GM18508 (cell line): ENCODE data around the gene ADRA1B.
"Not testable (repeated sequence)": the region's sequence is repeated elsewhere in the genome, so short reads cannot be mapped to it uniquely, and the experiment has no call there.

Source experiments
- ATAC-seq: cut with Tn5 transposase; IDR thresholded peaks from one replicate; pipeline ENCODE4 v1.9.1; 2021; ENCODE audit warnings: moderate number of reproducible peaks; ENCODE audit not compliant: insufficient read depth, unreplicated experiment

The ADRA1B gene

DNA sequence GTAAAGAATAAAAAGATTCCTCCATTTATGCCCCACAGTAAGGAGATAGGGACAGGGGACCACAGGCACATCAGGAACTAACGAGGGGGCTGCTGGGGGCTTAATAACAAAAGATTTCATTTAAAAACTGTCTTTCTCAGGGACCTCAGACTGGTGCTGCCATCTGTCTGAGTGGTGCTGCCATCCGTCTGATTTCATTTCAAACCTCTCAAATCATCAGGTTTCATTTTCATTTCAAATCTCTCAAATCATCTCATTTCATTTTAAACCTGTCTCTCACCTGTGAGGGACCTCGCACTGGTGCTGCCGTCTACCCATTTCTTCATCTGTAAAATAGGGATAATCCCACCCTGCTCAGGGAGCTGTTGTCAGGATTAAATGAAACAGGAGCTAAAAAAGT lies 45.9 kb downstream of the ADRA1B start:
- no peak for ATAC-seq

DNA sequence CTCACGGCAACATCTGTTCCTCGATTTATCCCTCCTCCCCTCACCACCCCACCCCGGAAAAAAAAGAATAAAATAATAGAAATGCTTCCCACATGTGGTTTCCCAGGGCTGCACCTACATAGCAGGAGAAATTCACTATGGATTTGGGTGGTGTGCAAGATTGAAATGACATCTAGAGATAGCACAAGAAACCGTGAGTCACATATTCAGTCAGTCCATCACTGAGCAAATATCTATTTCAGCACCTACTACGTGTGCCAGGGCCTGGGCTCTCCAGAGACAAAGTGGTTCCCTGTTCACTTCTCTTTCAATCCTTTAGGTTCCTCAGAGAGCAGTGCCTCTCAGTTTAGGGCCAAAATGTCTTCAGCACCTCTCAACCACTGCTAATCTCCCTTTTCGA lies 47.7 kb downstream of the ADRA1B start:
- no peak for ATAC-seq

DNA sequence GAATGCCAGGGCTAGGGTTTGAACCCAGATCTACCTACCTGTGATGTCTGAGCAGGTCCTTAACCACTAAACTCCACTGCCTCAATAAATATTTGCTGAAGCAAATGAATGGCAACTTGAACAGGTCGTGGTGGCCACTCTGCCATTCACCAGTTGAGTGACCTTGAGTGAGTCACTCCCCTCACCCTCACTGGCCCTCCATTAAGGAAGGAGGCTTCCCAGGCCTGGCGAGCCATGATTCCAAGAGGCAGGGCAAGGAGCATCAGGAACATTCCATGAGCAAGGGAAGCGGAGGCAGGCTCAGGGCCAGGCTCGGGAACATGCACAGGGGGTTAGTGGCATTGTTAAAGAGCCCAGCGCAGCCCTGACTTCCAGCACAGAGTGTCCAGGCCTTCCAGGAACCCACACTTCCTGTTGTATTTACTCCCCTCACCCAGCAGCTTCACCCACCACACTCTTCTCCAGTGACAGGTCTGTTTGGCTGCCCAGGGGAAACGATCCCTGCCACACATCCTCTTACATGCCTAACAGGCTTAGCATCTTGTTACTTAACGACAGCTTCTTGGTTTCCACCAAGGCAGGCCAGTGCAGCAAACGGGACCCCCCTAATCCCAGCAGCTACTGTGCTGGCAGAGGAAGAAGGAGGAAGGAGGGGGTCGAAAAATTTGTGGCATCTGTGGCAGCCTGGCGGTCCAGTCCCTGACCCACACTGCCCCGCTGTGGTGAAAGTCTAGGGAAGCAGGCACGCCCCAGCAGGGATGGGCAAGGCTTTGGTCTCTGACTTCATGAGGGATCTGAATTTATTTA lies 49.0 kb downstream of the ADRA1B start:
- no peak for ATAC-seq

DNA sequence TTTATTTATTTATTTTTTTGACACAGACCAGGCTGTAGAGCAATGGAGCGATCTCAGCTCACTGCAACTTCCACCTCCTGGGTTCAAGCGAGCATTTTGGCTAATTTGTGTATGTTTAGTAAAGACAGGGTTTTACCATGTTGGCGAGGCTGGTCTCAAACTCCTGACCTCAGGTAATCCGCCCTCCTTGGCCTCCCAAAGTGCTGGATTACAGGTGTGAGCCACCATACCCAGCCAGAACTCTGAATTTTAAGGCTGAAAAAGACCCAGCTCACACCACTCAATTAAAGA lies 49.5 kb downstream of the ADRA1B start:
- ATAC-seq, result not testable (repeated sequence)

DNA sequence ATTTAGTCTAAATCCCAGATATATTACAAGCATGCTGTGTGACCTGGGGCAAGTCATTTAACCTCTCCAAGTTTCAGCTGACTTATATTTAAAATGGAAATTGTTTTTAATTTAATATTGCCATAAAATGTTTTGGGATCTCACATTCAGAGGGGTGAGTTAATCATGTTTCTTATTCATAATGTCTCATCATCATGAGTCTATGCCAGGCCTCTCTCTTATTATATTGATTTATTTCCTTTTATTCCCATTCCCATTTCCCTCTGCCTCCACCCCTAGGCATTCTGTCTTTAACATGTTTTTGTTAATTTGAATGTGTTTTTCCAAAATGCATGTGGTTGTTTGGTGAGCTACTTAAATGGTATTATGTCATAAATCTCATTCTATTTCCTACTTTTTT lies 53.7 kb downstream of the ADRA1B start:
- no peak for ATAC-seq

DNA sequence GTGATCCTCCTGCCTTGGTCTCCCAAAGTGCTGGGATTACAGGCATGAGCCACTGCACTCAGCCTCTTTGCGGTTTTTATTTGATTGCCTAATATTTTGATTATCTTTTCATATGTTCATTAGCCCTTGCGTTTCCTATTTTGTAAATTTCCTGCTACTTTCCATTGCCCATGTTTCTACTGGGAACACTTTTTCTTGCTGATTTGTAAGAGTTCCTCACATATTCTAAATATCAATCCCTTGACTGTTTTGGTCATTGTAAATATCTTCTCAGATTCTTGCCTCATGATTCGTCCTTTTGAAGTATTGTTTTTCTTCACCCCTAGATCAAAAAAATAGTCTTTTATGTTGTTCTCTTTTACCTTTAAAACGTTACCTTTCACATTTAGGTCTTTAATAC lies 54.8 kb downstream of the ADRA1B start:
- ATAC-seq, result no peak

DNA sequence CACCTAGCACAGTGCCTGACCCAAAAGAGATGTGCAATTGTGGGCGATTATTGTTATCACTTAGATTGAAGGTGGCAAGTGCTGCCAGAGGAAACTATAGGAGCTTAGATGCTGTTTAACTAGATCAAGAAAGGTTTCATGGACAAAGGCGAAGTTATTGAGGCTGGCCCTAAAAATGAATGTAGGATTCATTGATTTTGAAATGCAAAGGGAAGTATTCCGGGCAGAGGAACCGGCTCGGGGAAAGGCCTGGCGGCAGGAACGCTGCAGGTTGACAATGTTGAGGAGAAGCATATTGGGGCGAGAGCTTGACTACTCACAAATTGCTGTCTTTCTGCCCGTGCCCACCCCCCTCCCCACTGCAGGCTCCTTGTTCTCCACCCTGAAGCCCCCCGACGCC lies 55.2 kb downstream of the ADRA1B start:
- ATAC-seq, result no peak

DNA sequence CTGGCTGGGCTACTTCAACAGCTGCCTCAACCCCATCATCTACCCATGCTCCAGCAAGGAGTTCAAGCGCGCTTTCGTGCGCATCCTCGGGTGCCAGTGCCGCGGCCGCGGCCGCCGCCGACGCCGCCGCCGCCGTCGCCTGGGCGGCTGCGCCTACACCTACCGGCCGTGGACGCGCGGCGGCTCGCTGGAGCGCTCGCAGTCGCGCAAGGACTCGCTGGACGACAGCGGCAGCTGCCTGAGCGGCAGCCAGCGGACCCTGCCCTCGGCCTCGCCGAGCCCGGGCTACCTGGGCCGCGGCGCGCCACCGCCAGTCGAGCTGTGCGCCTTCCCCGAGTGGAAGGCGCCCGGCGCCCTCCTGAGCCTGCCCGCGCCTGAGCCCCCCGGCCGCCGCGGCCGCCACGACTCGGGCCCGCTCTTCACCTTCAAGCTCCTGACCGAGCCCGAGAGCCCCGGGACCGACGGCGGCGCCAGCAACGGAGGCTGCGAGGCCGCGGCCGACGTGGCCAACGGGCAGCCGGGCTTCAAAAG lies 55.7 kb downstream of the ADRA1B start:
- no peak for ATAC-seq

DNA sequence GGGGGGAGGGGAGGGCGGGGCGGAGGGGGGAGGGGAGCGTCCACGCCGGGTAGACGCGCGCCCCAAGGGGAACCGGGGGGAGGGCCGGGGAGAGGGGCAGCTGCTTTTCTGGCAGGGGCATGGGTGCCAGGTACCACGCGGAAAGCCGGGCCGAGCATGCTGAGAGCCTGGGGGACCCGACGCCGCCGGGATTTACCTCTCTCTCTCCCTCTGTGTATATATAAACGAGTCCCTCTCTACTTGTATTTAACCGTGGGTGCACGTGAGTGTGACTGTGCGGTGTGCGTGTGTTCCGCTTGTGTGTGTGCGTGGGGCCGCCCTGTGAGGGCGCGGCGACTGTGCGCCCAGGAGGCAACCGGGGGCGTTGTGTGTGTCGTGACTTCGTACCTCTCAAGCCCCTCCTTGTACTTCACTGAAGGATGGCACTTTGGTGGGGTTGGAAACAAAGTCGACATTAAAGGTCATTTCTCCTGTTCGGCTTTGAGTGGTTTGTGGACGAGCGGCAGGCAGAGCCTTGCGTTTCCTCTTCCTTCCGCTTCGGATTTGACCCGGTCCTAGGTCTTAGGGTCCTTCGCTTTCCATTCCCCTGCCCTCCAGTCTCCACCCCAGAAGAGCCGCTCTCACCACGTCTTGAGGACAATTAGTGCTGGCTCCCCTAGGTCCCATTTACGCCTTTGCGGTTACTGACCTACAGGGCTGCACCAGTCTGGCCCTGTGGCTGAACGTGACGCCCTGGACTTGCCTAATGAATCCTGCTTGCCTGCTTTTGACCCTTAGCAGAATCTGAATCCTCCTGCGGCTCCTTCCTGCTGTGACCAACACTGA lies 56.5 kb downstream of the ADRA1B start:
- ATAC-seq, result no peak

DNA sequence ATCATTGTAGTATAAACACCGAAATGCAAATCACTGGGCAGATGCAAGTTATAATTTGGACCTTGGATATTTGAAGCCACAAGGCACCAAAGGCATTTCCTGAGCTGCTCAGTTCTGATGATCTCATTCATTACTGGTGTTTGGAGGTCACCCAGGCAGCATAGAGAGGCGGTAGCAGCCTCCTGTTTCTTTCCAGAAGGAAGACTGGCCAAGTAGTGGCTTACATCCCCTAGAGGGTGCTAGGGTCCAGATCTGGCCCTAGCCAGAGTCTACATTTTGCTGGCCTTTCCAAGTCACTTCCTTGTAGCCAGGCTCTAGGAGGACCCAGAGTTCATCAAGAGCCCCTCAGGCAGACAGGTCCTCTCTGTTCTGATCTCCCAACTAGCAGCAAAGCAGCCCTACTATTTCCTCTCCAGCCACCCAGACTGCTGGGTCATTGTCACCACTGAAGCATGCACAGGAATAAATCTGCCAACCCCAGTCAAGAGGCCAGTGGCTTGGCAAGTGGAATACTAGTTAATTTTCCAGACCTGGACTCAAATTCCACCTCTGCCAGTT lies 59.3 kb downstream of the ADRA1B start:
- ATAC-seq, result no peak

DNA sequence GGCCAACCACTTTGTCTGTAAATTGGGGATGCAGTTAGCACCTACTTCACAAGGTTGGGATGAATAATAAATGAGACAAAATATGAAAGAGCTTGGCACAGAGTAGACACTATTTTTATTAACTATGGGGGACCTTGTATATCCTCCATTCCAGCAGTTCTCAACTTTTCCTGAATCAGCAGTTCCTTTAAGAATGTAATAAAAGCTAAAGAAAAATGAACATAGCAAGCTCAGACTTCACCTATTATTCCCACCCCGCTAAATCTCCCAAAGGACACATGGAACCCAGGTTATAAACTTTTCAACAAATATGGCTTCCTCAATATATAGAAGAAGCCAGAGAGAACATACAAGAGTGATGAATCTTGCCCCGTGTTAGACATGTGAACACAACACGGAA lies 60.6 kb downstream of the ADRA1B start:
- ATAC-seq, result no peak

DNA sequence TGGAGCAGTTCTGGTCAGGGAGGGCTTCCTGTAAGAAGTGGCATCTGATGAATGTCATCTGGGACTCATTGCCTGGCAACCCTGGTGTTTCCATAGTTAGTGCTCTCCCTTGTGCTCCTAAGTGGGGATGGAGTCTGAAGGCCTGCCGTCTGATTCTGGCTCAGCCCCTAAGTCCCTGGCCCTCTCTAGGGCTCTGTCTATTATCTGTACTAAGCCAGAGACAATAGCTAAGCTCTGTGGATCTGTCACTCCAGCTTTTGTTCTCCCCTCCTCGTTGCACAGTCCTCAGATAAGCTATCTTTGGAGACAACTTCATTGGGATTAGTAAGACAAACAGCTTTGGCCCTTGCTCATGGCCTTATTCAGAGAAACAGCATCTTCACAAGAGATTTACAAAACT lies 62.1 kb downstream of the ADRA1B start:
- no peak for ATAC-seq

DNA sequence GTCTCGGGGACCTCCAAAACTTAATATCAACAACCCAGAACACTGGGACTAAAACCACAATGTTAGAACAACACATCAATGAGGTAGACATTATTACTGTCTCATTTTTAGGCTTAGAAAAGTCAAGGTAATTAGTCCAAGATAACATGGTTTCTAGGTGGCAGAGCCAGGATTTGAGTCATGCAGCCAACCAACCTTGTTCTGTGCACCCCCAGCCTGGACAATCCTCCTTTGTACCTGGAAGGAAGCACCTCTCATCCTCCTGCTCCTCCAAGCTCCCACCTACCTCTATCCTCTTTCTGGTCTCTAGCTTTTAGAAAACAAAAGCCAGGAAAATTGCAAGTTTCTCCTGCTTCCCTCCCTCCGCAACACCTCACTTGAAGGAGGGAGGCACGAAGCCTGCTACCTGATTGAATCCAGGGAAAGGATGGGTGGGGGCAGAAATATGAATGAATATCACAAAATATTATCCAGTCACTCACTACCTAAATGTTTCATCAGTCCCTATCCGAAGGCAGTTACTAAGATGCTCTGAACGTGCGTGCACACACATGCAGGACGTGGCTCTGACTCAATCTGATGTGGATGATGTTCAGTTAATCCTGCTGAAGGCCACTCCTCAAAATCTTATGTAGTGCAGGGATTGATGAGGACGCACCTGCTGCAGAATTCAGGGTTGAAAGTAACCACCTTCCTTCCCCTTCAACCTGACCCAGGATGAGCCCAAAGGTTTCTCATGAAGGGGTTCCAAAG lies 66.3 kb downstream of the ADRA1B start:
- no peak for ATAC-seq

DNA sequence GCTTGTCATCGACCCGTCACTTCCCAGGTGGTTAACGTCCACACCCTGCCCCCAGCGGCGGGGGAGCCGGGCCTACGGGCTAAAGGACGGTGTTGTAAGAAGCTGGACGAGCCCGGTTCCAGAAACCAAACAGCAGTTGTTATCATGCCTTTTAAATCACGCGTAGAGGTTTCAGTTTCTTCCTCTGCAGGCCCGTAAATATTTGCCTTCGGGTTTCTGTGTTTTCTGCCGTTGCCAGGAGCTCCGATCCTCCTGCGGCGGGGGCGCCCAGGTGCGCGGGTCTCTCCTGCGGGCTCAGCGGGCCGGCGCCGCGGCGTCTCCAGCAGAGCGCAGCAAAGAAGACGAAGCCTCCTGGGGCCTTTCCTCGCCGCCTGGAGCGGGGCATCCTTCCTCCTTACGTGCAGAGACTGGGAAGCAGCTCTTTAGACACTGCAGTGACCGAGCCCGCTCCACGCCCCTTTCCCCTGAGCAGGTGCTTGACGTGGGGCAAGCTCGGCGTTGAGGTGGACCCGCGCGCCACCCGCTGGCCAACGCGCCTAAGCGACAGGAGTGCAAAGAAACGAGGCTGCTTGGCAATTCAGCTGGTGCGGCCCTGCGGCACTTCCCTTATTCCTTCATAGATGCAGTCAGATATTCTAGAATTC lies 70.9 kb downstream of the ADRA1B start:
- peak; percentile 62 for ATAC-seq

DNA sequence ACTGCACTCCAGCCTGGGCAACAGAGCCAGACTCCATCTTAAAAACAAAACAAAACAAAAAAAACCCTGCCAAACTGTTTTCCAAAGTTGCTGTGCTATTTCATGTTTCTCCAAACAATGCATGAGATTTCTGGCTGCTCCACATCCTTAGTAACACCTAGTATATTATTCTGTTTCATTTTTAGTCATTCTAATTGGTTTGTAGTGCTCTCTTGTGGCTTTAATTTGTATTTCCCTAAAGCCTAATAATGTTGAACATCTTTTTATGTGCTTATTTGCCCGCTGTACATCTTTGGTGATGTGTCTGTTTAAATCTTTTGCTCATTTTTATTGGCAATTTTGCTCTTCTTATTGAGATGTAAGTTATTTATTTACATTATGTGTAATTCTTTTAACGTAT lies 74.2 kb downstream of the ADRA1B start:
- no peak for ATAC-seq

DNA sequence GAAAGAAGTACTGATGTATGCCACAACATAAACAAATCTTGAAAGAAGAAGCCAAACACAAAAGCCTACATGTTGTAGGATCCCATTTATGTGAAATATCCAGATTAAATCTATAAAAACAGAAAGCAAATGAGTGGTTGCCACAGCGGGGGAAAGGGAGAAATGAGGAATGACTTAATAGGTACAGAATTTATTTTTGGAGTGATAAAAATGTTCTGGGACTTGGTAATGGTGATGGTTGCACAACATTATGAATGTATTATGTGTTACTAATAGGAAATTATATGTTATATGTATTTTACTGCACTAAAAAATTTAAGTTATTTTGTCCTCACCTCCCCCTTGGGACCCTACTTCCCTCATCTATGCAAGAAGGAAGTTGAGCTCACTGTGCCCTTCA lies 76.3 kb downstream of the ADRA1B start:
- ATAC-seq, result no peak

DNA sequence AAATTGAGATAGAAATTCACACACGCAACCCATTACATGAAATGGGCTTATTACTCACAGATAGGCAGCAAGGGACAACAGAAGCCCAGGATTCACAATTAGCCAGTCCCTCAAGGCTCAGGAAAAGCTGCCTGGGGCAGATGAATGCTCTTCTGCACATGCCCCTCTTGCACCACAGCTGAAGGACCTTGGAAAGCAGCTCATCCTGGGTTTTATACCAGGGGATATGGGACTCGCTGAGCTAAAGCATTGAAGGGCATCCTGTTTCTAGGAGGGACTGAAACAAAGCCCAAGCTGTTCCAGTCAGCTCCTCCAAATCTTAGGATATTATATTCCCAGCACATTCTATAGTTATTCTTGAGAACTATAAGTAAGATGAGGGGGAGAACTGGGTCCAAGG lies 76.9 kb downstream of the ADRA1B start:
- ATAC-seq, result no peak

DNA sequence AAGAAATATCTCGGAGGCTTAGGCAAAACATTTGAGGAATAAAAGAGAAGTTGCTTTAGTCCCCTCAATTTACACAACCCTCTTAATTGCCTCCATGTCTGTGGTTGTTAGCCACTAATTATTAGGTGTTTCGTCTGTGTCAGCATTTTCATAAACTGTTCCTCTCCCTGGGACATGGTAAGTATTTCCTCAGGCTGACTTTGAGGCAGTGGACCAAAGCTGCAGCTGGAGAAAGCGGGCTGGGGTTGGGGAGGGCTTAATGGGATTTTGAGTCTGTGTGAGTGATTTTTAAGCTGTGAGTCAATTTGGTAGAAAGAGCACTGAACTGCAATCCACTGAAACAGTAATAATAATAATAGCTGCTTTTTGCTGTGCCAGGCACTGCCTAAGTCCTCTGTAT lies 79.6 kb downstream of the ADRA1B start:
- ATAC-seq, result no peak

DNA sequence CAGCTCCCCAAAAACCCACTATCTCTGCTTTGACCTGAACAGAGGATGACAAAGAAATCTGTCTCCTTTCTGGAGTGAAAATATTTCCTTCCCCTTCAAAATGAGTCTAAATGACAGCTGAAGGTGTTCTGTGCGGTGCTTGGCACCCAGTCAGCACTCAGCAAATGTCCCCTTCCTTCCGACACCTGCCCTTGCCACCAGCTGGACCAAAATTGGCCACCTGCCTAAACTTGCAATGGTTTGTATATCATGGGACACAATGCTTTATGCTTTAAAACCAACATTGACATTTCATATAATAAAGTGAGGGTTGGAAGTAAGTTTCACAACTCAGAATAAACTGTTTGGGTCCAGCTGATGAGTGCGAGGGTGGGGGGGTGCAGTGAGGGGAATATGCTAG lies 85.2 kb downstream of the ADRA1B start:
- no peak for ATAC-seq

DNA sequence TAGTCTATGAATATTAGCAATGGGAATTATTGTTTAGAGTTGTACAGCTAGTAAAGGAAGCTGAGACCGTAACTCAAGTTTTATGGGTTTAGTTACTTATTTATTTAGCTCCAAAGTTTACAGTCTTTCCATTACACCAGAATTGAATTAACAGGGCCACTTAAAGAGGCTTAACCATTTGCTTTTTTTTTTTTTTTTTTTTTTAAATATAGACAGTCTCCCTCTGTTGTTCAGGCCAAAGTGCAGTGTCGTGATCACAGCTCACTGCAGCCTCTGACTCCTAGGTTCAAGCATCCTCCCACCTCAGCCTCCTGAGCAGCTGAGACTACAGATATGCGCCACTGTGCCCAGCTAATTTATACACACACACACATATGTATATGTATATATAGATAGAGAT lies 91.2 kb downstream of the ADRA1B start:
- ATAC-seq, result no peak
